WTC11 (cell line): ENCODE data around the gene PI4KA.

Source experiments
- AFF4 ChIP-seq: sonication (generic); formaldehyde crosslinking; IDR thresholded peaks from 2 replicates; pipeline ENCODE4 v1.8.1; 2023; ENCODE audit warnings: mild to moderate bottlenecking, missing genetic modification reagents, borderline replicate concordance
- ATF1 ChIP-seq: sonication (generic); formaldehyde crosslinking; IDR thresholded peaks from 2 replicates; pipeline ENCODE4 v1.8.1; 2023; ENCODE audit warnings: mild to moderate bottlenecking, moderate library complexity, missing genetic modification reagents
- CREB1 ChIP-seq: sonication (generic); formaldehyde crosslinking; IDR thresholded peaks from 2 replicates; pipeline ENCODE4 v1.8.0; 2023; ENCODE audit warnings: mild to moderate bottlenecking, missing genetic modification reagents
- JUN ChIP-seq: sonication (generic); formaldehyde crosslinking; IDR thresholded peaks from 2 replicates; pipeline ENCODE4 v1.8.0; 2023; ENCODE audit warnings: mild to moderate bottlenecking, missing genetic modification reagents
- TCF7 ChIP-seq: sonication (generic); formaldehyde crosslinking; IDR thresholded peaks from 2 replicates; pipeline ENCODE4 v1.8.0; 2022; ENCODE audit warnings: mild to moderate bottlenecking, low read depth, missing genetic modification reagents, moderate library complexity
- TEAD4 ChIP-seq: sonication (generic); formaldehyde crosslinking; IDR thresholded peaks from 2 replicates; pipeline ENCODE4 v1.8.0; 2022; ENCODE audit warnings: mild to moderate bottlenecking, missing genetic modification reagents
- ZNF396 ChIP-seq: fragments of 250-450 bp; sonication (Bioruptor Pico); IDR thresholded peaks from 2 replicates; pipeline ENCODE4 v1.8.0; 2021; ENCODE audit warnings: mild to moderate bottlenecking, moderate library complexity, borderline replicate concordance
- TF ChIP-seq, protein P1 (sequence below): fragments of 200-600 bp; IDR thresholded peaks from 2 replicates; pipeline ENCODE4 v1.8.0; 2022; ENCODE audit warnings: antibody characterized with exemption

DNA sequence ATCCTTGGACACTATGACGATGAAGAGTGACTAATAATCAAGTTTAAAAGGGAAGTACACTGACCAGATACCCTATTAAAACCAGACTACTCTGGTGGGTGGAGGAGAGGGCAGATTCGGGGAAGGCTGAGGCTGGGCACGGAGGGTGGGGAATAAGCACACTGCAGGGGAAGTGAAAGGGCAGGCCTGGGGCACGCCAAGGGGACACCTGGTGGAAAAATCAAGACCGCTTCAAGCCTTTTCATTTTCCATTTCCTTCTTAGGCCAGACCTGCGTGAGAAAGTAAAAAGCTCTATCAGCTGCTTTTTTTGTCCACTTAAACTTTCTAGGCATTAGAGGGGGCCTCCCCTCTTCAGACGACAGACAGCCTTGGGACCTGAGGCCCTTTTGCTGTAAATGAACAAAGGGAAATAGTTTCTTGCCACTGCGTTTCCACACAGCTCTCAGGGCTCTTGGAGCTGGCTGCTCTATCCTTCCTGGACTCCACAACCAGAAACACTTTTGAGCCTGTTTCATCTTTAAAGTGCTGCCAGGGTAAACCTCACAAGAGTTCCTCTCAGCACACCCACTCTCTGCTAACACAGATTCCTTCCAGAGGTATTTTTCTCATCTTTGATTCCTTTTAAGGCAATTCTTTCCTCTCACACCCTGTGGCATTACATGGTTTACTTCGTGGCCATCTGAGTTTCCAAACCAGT is 109.7 kb downstream of the PI4KA start:
- TF ChIP-seq TCF7 (CRISPR knock-in tag) (no peak), AFF4 (CRISPR knock-in tag) (no peak), TEAD4 (CRISPR knock-in tag) (no peak), JUN (CRISPR knock-in tag) (no peak), ATF1 (no peak), ZNF396 (no peak), CREB1 (CRISPR knock-in tag) (no peak)
- TF ChIP-seq, protein P1, sequence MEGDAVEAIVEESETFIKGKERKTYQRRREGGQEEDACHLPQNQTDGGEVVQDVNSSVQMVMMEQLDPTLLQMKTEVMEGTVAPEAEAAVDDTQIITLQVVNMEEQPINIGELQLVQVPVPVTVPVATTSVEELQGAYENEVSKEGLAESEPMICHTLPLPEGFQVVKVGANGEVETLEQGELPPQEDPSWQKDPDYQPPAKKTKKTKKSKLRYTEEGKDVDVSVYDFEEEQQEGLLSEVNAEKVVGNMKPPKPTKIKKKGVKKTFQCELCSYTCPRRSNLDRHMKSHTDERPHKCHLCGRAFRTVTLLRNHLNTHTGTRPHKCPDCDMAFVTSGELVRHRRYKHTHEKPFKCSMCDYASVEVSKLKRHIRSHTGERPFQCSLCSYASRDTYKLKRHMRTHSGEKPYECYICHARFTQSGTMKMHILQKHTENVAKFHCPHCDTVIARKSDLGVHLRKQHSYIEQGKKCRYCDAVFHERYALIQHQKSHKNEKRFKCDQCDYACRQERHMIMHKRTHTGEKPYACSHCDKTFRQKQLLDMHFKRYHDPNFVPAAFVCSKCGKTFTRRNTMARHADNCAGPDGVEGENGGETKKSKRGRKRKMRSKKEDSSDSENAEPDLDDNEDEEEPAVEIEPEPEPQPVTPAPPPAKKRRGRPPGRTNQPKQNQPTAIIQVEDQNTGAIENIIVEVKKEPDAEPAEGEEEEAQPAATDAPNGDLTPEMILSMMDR, result no peak
